K562 (cell line): Measurements from ENCODE around the gene SURF4. TPM values are rescaled to one million over a fixed set of nuclear protein-coding genes. Genes with fewer than 3 reads are reported as not detected.
A peak's percentile ranks its signal among the peaks of the same experiment; 100 is the strongest.

Experiments
- ARID3A ChIP-seq: IDR thresholded peaks from 2 replicates; pipeline ENCODE4 v1.6.1; 2012; ENCODE audit warnings: low read depth, low read length, improper control_type of control experiment, borderline replicate concordance
- ASH1L ChIP-seq: fragments of 450-650 bp; IDR thresholded peaks from 2 replicates; pipeline ENCODE4 v1.6.1; 2018; ENCODE audit warnings: borderline replicate concordance, mild to moderate bottlenecking, low read depth; ENCODE audit not compliant: partially characterized antibody
- DNMT1 ChIP-seq: fragments of 450-650 bp; IDR thresholded peaks from 2 replicates; pipeline ENCODE4 v1.6.1; 2016; ENCODE audit warnings: antibody characterized with exemption, mild to moderate bottlenecking
- HES1 ChIP-seq: fragments of 450-650 bp; IDR thresholded peaks from 2 replicates; pipeline ENCODE4 v1.6.1; 2016; ENCODE audit warnings: low read depth, mild to moderate bottlenecking, moderate library complexity
- JUND ChIP-seq, 2 experiments: IDR thresholded peaks; 2 replicates in 1 of 2; 3 replicates in 1 of 2; pipeline ENCODE4 v1.6.1; 2011; ENCODE audit warnings: borderline replicate concordance in 2 of 2, low read depth in 2 of 2, low read length in 2 of 2, improper control_type of control experiment in 1 of 2, missing biosample characterization in 1 of 2, missing genetic modification characterization in 1 of 2, missing genetic modification reagents in 1 of 2
- RBM22 ChIP-seq: fragments of 200-400 bp; formaldehyde crosslinking; IDR thresholded peaks from 2 replicates; pipeline ENCODE4 v1.6.1; 2018; ENCODE audit warnings: low read length, low read depth; ENCODE audit not compliant: poor library complexity, severe bottlenecking
- SOX6 ChIP-seq: fragments of 450-650 bp; IDR thresholded peaks from 2 replicates; pipeline ENCODE4 v1.6.1; 2014; ENCODE audit warnings: mild to moderate bottlenecking
- ZC3H11A ChIP-seq: IDR thresholded peaks from 2 replicates; pipeline ENCODE4 v1.6.1; 2012; ENCODE audit warnings: low read depth, low read length, improper control_type of control experiment
- ZFP1 ChIP-seq: fragments of 450-650 bp; formaldehyde crosslinking; IDR thresholded peaks from 2 replicates; pipeline ENCODE4 v1.4.0; 2020; ENCODE audit warnings: mild to moderate bottlenecking, mixed read lengths
- ZNF146 ChIP-seq: IDR thresholded peaks from one replicate; pipeline ENCODE4 v1.6.1; 2018; ENCODE audit warnings: missing compliant biosample characterization; ENCODE audit not compliant: unreplicated experiment
- ZNF280B ChIP-seq: fragments of 250-450 bp; sonication (Bioruptor Pico); IDR thresholded peaks from 2 replicates; pipeline ENCODE4 v1.5.1; 2021; ENCODE audit warnings: mild to moderate bottlenecking
- ZNF398 ChIP-seq: fragments of 250-450 bp; sonication (Bioruptor Pico); IDR thresholded peaks from 2 replicates; pipeline ENCODE4 v1.8.0; 2021; ENCODE audit warnings: moderate library complexity, mild to moderate bottlenecking, inconsistent platforms
- ZNF408 ChIP-seq: fragments of 250-450 bp; sonication (Bioruptor Pico); IDR thresholded peaks from 2 replicates; pipeline ENCODE4 v1.4.0; 2020; ENCODE audit warnings: low read depth, mild to moderate bottlenecking, moderate library complexity
- polyA plus RNA-seq, 8 experiments: library from polyadenylated mRNA; depleted of rRNA in 4 of 8; stranded (reverse) in 5 of 8; unstranded in 3 of 8; fragments of >200 nt; fragmentation: Nextera tagmentation in 2 of 8; fragmentation: Illumina TruSeq in 1 of 8; extraction: Ambion mirVana in 2 of 8; extraction: Trizol in 1 of 8; gene quantifications; 2 replicates each; pipeline versions ENCODE4 v1.2.1 to v1.2.3, GENCODE V29; 2011 to 2014; ENCODE audit warnings: inconsistent platforms in 1 of 8, missing spikeins in 1 of 8
- total RNA-seq, 7 experiments: library from RNA; depleted of rRNA in 6 of 7; stranded (reverse); fragments of >200 nt in 6 of 7; fragmentation: Illumina TruSeq in 2 of 7; extraction: Trizol in 2 of 7; gene quantifications; 2 replicates each; pipeline versions ENCODE4 v1.2.1 to v1.2.3, GENCODE V29; 2011 to 2021; ENCODE audit warnings: low replicate concordance in 1 of 7
- TF ChIP-seq, protein P1 (sequence below): sonication (generic); formaldehyde crosslinking; IDR thresholded peaks from 2 replicates; pipeline ENCODE4 v1.4.0; 2020; ENCODE audit warnings: mild to moderate bottlenecking, missing genetic modification reagents
- TF ChIP-seq, protein P2 (sequence below): fragments of 450-650 bp; formaldehyde crosslinking; IDR thresholded peaks from 2 replicates; pipeline ENCODE4 v1.4.0; 2022; ENCODE audit warnings: mild to moderate bottlenecking, moderate library complexity

SURF4 gene
- total and polyA plus RNA-seq, 9 of the 15 experiments (the other 6 are each of a cell fraction or from before 2014, with no cell fraction given): 8.4 to 176 (median 130) TPM

- no peak for TF ChIP-seq ZFP1
- no peak for TF ChIP-seq ASH1L
- TF ChIP-seq ZC3H11A: no peak
- no peak for TF ChIP-seq ZNF408 (CRISPR knock-in tag)
- no peak for TF ChIP-seq DNMT1
- TF ChIP-seq JUND (IDR thresholded peaks at IDR 0.05; ENCODE audit: borderline replicate concordance, low read depth, low read length): no peak
- no peak for TF ChIP-seq JUND (tag; IDR thresholded peaks at IDR 0.05; ENCODE audit: borderline replicate concordance, low read depth, low read length)
- TF ChIP-seq ARID3A: no peak
- TF ChIP-seq, protein P1, sequence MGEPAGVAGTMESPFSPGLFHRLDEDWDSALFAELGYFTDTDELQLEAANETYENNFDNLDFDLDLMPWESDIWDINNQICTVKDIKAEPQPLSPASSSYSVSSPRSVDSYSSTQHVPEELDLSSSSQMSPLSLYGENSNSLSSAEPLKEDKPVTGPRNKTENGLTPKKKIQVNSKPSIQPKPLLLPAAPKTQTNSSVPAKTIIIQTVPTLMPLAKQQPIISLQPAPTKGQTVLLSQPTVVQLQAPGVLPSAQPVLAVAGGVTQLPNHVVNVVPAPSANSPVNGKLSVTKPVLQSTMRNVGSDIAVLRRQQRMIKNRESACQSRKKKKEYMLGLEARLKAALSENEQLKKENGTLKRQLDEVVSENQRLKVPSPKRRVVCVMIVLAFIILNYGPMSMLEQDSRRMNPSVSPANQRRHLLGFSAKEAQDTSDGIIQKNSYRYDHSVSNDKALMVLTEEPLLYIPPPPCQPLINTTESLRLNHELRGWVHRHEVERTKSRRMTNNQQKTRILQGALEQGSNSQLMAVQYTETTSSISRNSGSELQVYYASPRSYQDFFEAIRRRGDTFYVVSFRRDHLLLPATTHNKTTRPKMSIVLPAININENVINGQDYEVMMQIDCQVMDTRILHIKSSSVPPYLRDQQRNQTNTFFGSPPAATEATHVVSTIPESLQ (CRISPR knock-in tag): no peak
- TF ChIP-seq SOX6: no peak
- TF ChIP-seq RBM22: peak; percentile 88
- no peak for TF ChIP-seq ZNF280B
- TF ChIP-seq HES1: no peak
- no peak for TF ChIP-seq ZNF398 (CRISPR knock-in tag)
- no peak for TF ChIP-seq ZNF146
- TF ChIP-seq, protein P2, sequence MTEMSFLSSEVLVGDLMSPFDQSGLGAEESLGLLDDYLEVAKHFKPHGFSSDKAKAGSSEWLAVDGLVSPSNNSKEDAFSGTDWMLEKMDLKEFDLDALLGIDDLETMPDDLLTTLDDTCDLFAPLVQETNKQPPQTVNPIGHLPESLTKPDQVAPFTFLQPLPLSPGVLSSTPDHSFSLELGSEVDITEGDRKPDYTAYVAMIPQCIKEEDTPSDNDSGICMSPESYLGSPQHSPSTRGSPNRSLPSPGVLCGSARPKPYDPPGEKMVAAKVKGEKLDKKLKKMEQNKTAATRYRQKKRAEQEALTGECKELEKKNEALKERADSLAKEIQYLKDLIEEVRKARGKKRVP (CRISPR knock-in tag): no peak
Measured at GRCh38 chr9:133362359-133363044, 13.4 kb downstream of the SURF4 start (continued).
